Spinal cord (tissue), 10 donors: ENCODE results near the gene INO80. TPM values are rescaled to one million over a fixed set of nuclear protein-coding genes. Genes with fewer than 3 reads are reported as not detected.
A peak's percentile ranks its signal among the peaks of the same experiment; 100 is the strongest.

ENCODE experiments used
- DNase-seq, 6 donors: peaks; one replicate each; pipeline versions ENCODE4 v3.0.0 to v3.0.0-alpha.2; 2013 to 2015; ENCODE audit warnings: low spot score in 6 of 6, low read depth in 4 of 6
- H3K27ac ChIP-seq: one replicate; pipeline ENCODE4 v1.5.1; 2013; ENCODE audit warnings: low read depth, low read length, control low read depth
- H3K27me3 ChIP-seq: one replicate; pipeline ENCODE4 v1.6.1; 2013; ENCODE audit warnings: low read length; ENCODE audit not compliant: control insufficient read depth, insufficient read depth
- H3K36me3 ChIP-seq: one replicate; pipeline ENCODE4 v1.6.1; 2013; ENCODE audit warnings: low read length; ENCODE audit not compliant: control insufficient read depth, insufficient read depth
- H3K4me1 ChIP-seq: one replicate; pipeline ENCODE4 v1.6.1; 2013; ENCODE audit warnings: low read length; ENCODE audit not compliant: control insufficient read depth, insufficient read depth
- H3K4me3 ChIP-seq: one replicate; pipeline ENCODE4 v1.5.1; 2013; ENCODE audit warnings: low read depth, low read length, control low read depth
- H3K9me3 ChIP-seq: one replicate; pipeline ENCODE4 v1.6.1; 2013; ENCODE audit warnings: low read length; ENCODE audit not compliant: control insufficient read depth, insufficient read depth
- WGBS: methylation state at CpG from one replicate; pipeline ENCODE4 v1.1.5; 2013; ENCODE audit warnings: missing lambda C conversion rate; ENCODE audit not compliant: insufficient coverage; 5-methylcytosine and 5-hydroxymethylcytosine counted together
- polyA plus RNA-seq, 2 donors: library from polyadenylated mRNA; unstranded; fragments of 120-200 nt; gene quantifications; one replicate each; pipeline ENCODE4 v1.2.1, GENCODE V29; 2013; ENCODE audit not compliant: insufficient read length in 2 of 2
- total RNA-seq, 2 donors: library from RNA; depleted of rRNA in 1 of 2; stranded (reverse); fragments of 120-200 nt in 1 of 2; fragments of >200 nt in 1 of 2; gene quantifications; one replicate each; pipeline versions ENCODE4 v1.2.3 to v1.2.4, GENCODE V29; 2013 to 2014
- donor health status: healthy.

INO80 gene
- total and polyA plus RNA-seq, 4 donors: 15.9 to 27.8 (median 19.3) TPM

GRCh38 chr15:41031232-41032078 is 84.6 kb downstream of the INO80 start:
- WGBS: no CpG with 5 or more reads among the region's 5 CpGs
- peaks cover 3% of the 10 kb centered on the region for H3K36me3 ChIP-seq
- DNase-seq: no peak
- no peaks in the 10 kb centered on the region for H3K9me3 ChIP-seq
- no peak overlapping the region for H3K27ac ChIP-seq
- H3K4me1 ChIP-seq: no peaks in the 10 kb centered on the region
- no peak overlapping the region for H3K4me3 ChIP-seq
- H3K27me3 ChIP-seq: no peaks in the 10 kb centered on the region

GRCh38 chr15:41028853-41029252 is 87.2 kb downstream of the INO80 start:
- Histone ChIP-seq H3K9me3 (no peaks in the 10 kb centered on the region), H3K4me3 (no peak overlapping the region), H3K27me3 (no peaks in the 10 kb centered on the region), H3K27ac (no peak overlapping the region), H3K36me3 (peaks cover 11% of the 10 kb centered on the region), H3K4me1 (no peaks in the 10 kb centered on the region)
- no CpG with 5 or more reads among the region's 1 CpG for WGBS
- no peak for DNase-seq

GRCh38 chr15:41025393-41025792 is 90.7 kb downstream of the INO80 start:
- DNase-seq: no peak
- 100% methylated on average over 3 of the region's 4 CpGs for WGBS
- Histone ChIP-seq H3K4me3 (no peak overlapping the region), H3K27ac (no peak overlapping the region), H3K9me3 (no peaks in the 10 kb centered on the region), H3K4me1 (no peaks in the 10 kb centered on the region), H3K36me3 (peaks cover 12% of the 10 kb centered on the region), H3K27me3 (no peaks in the 10 kb centered on the region)

GRCh38 chr15:41024885-41025284 is 91.2 kb downstream of the INO80 start:
- DNase-seq: no peak
- Histone ChIP-seq H3K27me3 (no peaks in the 10 kb centered on the region), H3K9me3 (no peaks in the 10 kb centered on the region), H3K4me3 (no peak overlapping the region), H3K36me3 (peaks cover 14% of the 10 kb centered on the region), H3K27ac (no peak overlapping the region), H3K4me1 (no peaks in the 10 kb centered on the region)
- WGBS: 50% methylated on average over 2 of the region's 2 CpGs

- DNase-seq: peak in 1 of 6 donors; percentile 16
- H3K9me3 ChIP-seq: no peaks in the 10 kb centered on the region
- 82% methylated on average over 1 of the region's 4 CpGs for WGBS
- no peaks in the 10 kb centered on the region for H3K27me3 ChIP-seq
- H3K36me3 ChIP-seq: peaks cover 18% of the 10 kb centered on the region
- H3K27ac ChIP-seq: no peak overlapping the region
- H3K4me3 ChIP-seq: no peak overlapping the region
- no peaks in the 10 kb centered on the region for H3K4me1 ChIP-seq
These were observed 91.9 kb downstream of the INO80 start for GRCh38 chr15:41024131-41024530.

- Histone ChIP-seq H3K4me3 (no peak overlapping the region), H3K4me1 (peaks cover 1% of the 10 kb centered on the region), H3K27ac (no peak overlapping the region), H3K36me3 (peaks cover 18% of the 10 kb centered on the region), H3K9me3 (no peaks in the 10 kb centered on the region), H3K27me3 (no peaks in the 10 kb centered on the region)
- peak in 5 of 6 donors; percentile 23 to 82 (median 46) for DNase-seq
- 86% methylated on average over 1 of the region's 5 CpGs for WGBS
These were observed 93.5 kb downstream of the INO80 start for GRCh38 chr15:41022487-41023090.

GRCh38 chr15:41020829-41021228 is 95.3 kb downstream of the INO80 start:
- no peaks in the 10 kb centered on the region for H3K27me3 ChIP-seq
- DNase-seq: peak in 1 of 6 donors; percentile 11
- H3K9me3 ChIP-seq: no peaks in the 10 kb centered on the region
- H3K4me1 ChIP-seq: peaks cover 5% of the 10 kb centered on the region
- WGBS: 61% methylated on average over 5 of the region's 6 CpGs
- no peak overlapping the region for H3K4me3 ChIP-seq
- no peak overlapping the region for H3K27ac ChIP-seq
- H3K36me3 ChIP-seq: peaks cover 17% of the 10 kb centered on the region

- H3K36me3 ChIP-seq: peaks cover 22% of the 10 kb centered on the region
- no peaks in the 10 kb centered on the region for H3K27me3 ChIP-seq
- H3K9me3 ChIP-seq: no peaks in the 10 kb centered on the region
- WGBS: no CpG with 5 or more reads among the region's 4 CpGs
- no peak overlapping the region for H3K27ac ChIP-seq
- DNase-seq: no peak
- H3K4me3 ChIP-seq: no peak overlapping the region
- peaks cover 5% of the 10 kb centered on the region for H3K4me1 ChIP-seq
These were observed 95.8 kb downstream of the INO80 start for GRCh38 chr15:41020311-41020710.

GRCh38 chr15:41019174-41019573 is 96.9 kb downstream of the INO80 start:
- DNase-seq: no peak
- H3K9me3 ChIP-seq: no peaks in the 10 kb centered on the region
- H3K4me3 ChIP-seq: no peak overlapping the region
- H3K36me3 ChIP-seq: peaks cover 21% of the 10 kb centered on the region
- no peaks in the 10 kb centered on the region for H3K27me3 ChIP-seq
- no peak overlapping the region for H3K27ac ChIP-seq
- H3K4me1 ChIP-seq: peaks cover 5% of the 10 kb centered on the region
- WGBS: 60% methylated on average over 1 of the region's 5 CpGs

GRCh38 chr15:41018534-41018933 is 97.5 kb downstream of the INO80 start:
- no peak overlapping the region for H3K27ac ChIP-seq
- H3K36me3 ChIP-seq: peaks cover 21% of the 10 kb centered on the region
- H3K4me1 ChIP-seq: peaks cover 5% of the 10 kb centered on the region
- no peaks in the 10 kb centered on the region for H3K9me3 ChIP-seq
- peak in 2 of 6 donors; percentile 23 to 24 for DNase-seq
- H3K4me3 ChIP-seq: no peak overlapping the region
- 57% methylated on average over 1 of the region's 1 CpG for WGBS
- H3K27me3 ChIP-seq: no peaks in the 10 kb centered on the region
